ENCODE measurements around the gene INPP5K. TPM values are rescaled to one million over a fixed set of nuclear protein-coding genes. Genes with fewer than 3 reads are reported as not detected.

The INPP5K gene
- total RNA-seq, 1 experiment from 2014 or later, result 26.2 TPM

GRCh38 chr17:1557355-1558095, 41.1 kb upstream of the INPP5K start:
- intact Hi-C loops (cut with micrococcal nuclease; ENCODE audit: unreplicated experiment), result no loop called here
- no peak overlapping the region for H3K27ac ChIP-seq (ENCODE audit: low read depth, low read length, poor library complexity, severe bottlenecking)
- no peak overlapping the region for H3K4me3 ChIP-seq (ENCODE audit: low read depth, low read length, poor library complexity, severe bottlenecking)
- peaks cover 14% of the 10 kb centered on the region for H3K4me1 ChIP-seq (ENCODE audit: insufficient read depth, low read length, poor library complexity, severe bottlenecking)
- TF ChIP-seq EZH2 (IDR thresholded peaks at IDR 0.05; ENCODE audit: borderline replicate concordance, low read depth, low read length, poor library complexity, severe bottlenecking) (no peak), CTCF (conservative IDR thresholded peaks at IDR 0.05; ENCODE audit: low read depth, low read length) (no peak)
- H3K27me3 ChIP-seq (replicated peaks; ENCODE audit: insufficient read depth, low read depth, low read length, poor library complexity), result no peaks in the 10 kb centered on the region
- ChIA-PET CTCF (no interaction called here), POLR2A (ENCODE audit: low non-redundant PET) (no interaction called here)
- no peaks in the 10 kb centered on the region for H3K9me3 ChIP-seq (ENCODE audit: low read depth, low read length, poor library complexity, severe bottlenecking)
- DNase-seq (ENCODE audit: low spot score), result no peak
- no TSS peak for BruUV-seq (replicated peaks)
- H3K36me3 ChIP-seq (ENCODE audit: insufficient read depth, low read length, poor library complexity, severe bottlenecking), result no peaks in the 10 kb centered on the region

GRCh38 chr17:1555651-1556471, 39.4 kb upstream of the INPP5K start:
- DNase-seq (ENCODE audit: low spot score), result no peak
- H3K4me1 ChIP-seq (ENCODE audit: insufficient read depth, low read length, poor library complexity, severe bottlenecking), result peaks cover 8% of the 10 kb centered on the region
- H3K9me3 ChIP-seq (ENCODE audit: low read depth, low read length, poor library complexity, severe bottlenecking), result no peaks in the 10 kb centered on the region
- BruUV-seq (replicated peaks), result no TSS peak
- intact Hi-C loops (cut with micrococcal nuclease; ENCODE audit: unreplicated experiment), result no loop called here
- TF ChIP-seq CTCF (conservative IDR thresholded peaks at IDR 0.05; ENCODE audit: low read depth, low read length), result no peak
- TF ChIP-seq EZH2 (IDR thresholded peaks at IDR 0.05; ENCODE audit: borderline replicate concordance, low read depth, low read length, poor library complexity, severe bottlenecking), result no peak
- ChIA-PET POLR2A (ENCODE audit: low non-redundant PET) (no interaction called here), CTCF (no interaction called here)
- no peak overlapping the region for H3K4me3 ChIP-seq (ENCODE audit: low read depth, low read length, poor library complexity, severe bottlenecking)
- H3K36me3 ChIP-seq (ENCODE audit: insufficient read depth, low read length, poor library complexity, severe bottlenecking), result peaks cover 4% of the 10 kb centered on the region
- H3K27me3 ChIP-seq (replicated peaks; ENCODE audit: insufficient read depth, low read depth, low read length, poor library complexity), result no peaks in the 10 kb centered on the region
- H3K27ac ChIP-seq (ENCODE audit: low read depth, low read length, poor library complexity, severe bottlenecking), result no peak overlapping the region

GRCh38 chr17:1554751-1555540, 38.5 kb upstream of the INPP5K start:
- Histone ChIP-seq H3K4me3 (ENCODE audit: low read depth, low read length, poor library complexity, severe bottlenecking) (no peak overlapping the region), H3K4me1 (ENCODE audit: insufficient read depth, low read length, poor library complexity, severe bottlenecking) (peaks cover 8% of the 10 kb centered on the region), H3K36me3 (ENCODE audit: insufficient read depth, low read length, poor library complexity, severe bottlenecking) (peaks cover 7% of the 10 kb centered on the region), H3K9me3 (ENCODE audit: low read depth, low read length, poor library complexity, severe bottlenecking) (no peaks in the 10 kb centered on the region), H3K27ac (ENCODE audit: low read depth, low read length, poor library complexity, severe bottlenecking) (no peak overlapping the region), H3K27me3 (replicated peaks; ENCODE audit: insufficient read depth, low read depth, low read length, poor library complexity) (no peaks in the 10 kb centered on the region)
- TF ChIP-seq EZH2 (IDR thresholded peaks at IDR 0.05; ENCODE audit: borderline replicate concordance, low read depth, low read length, poor library complexity, severe bottlenecking) (no peak), CTCF (conservative IDR thresholded peaks at IDR 0.05; ENCODE audit: low read depth, low read length) (no peak)
- ChIA-PET CTCF (no interaction called here), POLR2A (ENCODE audit: low non-redundant PET) (interaction anchor here (0.6 kb wide), 2 partner anchors 38 to 157 kb away, joined by 3 to 13 read pairs; partner anchors contain the start of gene INPP5K)
- BruUV-seq (replicated peaks), result no TSS peak
- intact Hi-C loops (cut with micrococcal nuclease; ENCODE audit: unreplicated experiment), result no loop called here
- no peak for DNase-seq (ENCODE audit: low spot score)

Data from A673 (cell line).